ENCODE measurements around the gene MT3.

The MT3 gene

DNA sequence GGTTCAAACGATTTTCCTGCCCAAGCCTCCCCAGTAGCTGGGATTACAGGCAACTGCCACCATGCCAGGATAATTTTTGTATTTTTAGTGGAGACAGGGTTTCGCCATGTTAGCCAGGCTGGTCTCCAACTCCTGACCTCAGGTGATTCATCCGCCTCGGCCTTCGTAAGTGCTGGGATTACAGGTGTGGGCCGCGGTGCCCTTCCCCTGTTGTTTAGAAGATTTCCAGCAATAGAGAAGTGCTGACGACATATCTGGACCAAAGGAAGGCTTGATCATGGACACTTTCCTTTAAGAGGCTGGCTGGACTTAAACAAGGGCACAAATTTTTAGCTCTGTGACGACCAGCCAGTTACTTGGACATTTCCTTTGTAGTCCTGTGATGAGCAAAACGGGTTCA lies 41.9 kb downstream of the MT3 start:
- DNase-seq (ENCODE audit: low read depth, low spot score) = no peak

DNA sequence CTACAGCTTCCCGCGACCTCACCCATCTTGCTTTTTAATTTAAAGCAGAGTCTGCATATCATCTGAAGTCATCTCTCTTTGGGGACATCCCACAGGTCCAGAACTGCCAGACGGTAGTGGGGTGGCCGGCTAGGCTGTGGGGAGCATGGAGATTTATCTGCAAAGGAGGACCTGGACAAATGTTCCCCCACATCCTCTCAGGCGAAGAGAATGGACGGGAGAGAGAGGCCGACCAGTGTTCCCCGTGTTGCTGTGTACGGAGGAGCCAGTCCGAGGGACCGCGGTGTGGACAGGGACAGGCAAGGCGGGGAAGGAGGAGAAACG lies 42.5 kb downstream of the MT3 start:
- no peak for DNase-seq (ENCODE audit: low read depth, low spot score)

- DNase-seq (ENCODE audit: low read depth, low spot score) = no peak
Measured at GRCh38 chr16:56632156-56632847, 43.0 kb downstream of the MT3 start, which contains the start of gene MT1M. Gene MT1M, plus strand, starts transcription at chr16:56632659. Its CDS starts 73 bp downstream, at chr16:56632732.

DNA sequence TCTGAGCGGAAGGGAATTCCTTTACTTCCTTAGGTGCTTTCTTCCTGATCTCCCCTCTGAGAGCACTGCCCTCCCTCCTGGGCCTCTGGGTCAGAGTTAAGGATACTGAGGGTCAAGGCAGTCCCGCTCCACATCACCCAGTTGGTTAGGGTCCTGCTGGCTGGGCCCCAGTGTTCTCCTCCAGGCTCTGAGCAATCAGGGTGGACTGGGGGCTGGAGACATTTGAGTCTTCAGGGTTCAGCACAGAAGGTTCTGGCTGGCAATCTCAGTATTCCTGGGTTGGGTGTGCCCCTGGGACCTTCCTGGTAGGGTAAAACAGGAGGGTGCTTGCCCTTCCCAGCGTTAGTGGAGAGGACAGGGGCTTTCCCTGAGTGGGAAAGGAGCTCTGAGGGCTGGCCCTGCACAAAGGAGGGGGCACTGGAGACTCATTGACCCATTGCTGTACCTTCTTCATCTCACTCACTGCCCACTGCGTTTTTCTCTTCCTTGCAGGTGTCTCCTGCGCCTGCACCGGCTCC lies 43.6 kb downstream of the MT3 start:
- DNase-seq (ENCODE audit: low read depth, low spot score) = no peak

DNA sequence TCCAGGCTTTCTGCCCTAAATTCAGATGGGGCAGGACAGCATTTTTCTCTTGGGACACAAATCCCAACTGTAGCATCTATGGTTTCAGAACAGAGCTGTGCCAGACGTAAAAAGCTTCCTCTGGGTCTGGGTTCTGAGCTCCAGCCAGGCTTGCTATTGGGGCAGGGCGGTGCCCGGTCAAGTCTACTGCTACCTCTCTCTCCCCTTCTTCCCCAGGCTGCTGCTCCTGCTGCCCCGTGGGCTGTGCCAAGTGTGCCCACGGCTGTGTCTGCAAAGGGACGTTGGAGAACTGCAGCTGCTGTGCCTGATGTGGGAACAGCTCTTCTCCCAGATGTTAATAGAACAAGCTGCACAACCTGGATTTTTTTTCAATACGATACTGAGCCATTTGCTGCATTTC lies 44.2 kb downstream of the MT3 start:
- no peak for DNase-seq (ENCODE audit: low read depth, low spot score)

GRCh38 chr16:56634715-56635440 lies 45.5 kb downstream of the MT3 start:
- no peak for DNase-seq (ENCODE audit: low read depth, low spot score)

DNA sequence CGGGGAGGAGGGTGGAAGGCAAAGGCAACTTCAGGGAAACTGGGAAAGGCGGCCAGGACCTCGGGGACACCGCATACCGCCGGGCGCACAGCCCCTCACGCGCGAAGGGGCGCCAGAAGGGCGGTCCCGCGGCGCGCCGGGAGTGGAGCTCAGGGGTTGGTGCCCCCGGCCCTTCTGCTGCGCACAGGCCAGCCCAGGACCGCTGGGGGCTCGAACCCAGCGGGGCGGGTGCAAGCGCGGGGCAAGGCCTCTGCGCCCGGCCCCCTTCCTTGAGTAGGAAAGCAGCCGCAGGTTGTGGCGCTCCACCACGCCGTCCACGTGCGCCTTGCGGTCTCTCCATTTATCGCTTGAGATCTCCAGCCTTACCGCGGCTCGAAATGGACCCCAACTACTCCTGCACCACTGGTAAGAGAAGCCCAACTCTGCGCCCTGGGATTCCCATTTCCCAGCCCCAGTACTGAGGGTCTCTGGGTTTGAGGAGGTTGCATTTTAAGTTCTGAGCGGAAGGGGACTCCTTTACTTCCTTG lies 46.2 kb downstream of the MT3 start:
- DNase-seq (ENCODE audit: low read depth, low spot score) = no peak

DNA sequence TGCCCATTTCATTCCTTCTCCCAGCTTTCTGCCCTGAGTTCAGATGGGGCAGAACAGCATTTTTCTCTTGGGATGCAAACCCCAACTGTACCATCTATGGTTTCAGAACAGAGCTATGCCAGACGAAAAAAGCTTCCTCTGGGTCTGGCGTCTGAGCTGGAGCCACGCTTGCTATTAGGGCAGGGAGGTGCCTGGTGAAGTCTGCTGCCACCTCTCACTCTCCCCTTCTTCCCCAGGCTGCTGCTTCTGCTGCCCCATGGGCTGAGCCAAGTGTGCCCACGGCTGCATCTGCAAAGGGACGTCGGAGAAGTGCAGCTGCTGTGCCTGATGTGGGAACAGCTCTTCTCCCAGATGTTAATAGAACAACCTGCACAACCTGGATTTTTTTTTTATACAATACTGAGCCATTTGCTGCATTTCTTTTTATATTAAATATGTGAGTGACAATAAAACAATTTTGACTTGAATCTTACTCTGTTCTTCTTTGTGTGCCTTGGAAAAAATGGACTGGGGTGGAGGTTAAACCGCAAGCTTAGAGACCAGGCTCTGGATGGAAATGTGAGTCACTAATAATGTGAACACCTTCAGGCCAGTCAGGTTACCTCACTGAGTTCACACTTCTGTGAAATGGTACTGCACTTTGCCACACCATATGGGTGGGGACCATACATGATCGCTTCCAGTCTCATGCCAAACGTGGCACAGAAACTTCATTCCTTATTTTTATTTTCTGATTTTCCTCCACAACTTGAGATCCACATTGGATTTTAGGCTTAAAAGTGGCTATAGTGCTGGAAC lies 47.5 kb downstream of the MT3 start:
- no peak for DNase-seq (ENCODE audit: low read depth, low spot score)

- no peak for DNase-seq (ENCODE audit: low read depth, low spot score)
Measured at GRCh38 chr16:56637814-56638750, 48.8 kb downstream of the MT3 start, which contains the start of gene MT1A. Gene MT1A, plus strand, starts transcription at chr16:56638666. Its CDS starts 73 bp downstream, at chr16:56638739.

DNA sequence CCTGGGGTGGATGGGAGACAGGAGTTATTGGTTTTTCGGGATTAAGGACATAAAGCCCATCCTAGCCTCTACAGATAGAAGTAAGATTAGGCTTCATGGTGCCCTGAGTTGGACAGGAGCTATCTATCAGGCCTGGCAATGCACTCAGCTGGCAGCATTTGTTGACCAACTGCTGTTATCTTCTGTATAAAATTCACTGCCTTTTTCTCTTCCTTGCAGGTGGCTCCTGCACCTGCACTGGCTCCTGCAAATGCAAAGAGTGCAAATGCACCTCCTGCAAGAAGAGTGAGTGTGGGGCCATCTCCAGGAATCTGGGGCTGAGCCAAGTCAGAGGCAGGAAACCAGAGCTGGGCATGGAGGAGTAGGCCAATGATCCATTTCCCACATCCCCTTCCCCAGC lies 49.7 kb downstream of the MT3 start:
- DNase-seq (ENCODE audit: low read depth, low spot score) = no peak

DNA sequence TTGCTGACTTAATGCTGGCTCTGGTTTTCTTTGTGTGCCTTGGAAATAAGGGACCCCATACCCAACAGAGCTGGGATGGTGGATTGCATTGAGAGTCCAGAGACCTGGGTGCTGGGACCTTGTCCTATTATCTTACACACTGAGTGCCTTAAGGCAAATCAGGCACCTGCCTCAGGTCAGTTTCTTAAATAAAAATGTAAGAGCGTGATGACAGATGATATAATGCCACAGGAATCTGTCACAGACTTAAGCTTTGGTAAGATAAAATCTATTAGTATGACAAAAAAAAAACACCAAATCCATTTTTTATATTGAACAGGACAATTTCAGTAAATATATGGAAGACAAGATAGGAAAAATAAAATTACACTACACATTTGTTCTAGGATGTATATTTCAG lies 50.7 kb downstream of the MT3 start:
- DNase-seq (ENCODE audit: low read depth, low spot score) = no peak

Data from brain pericyte (primary cell).